GM19463 (cell line): Measurements from ENCODE around the gene SORCS2.

ENCODE experiments used
- ATAC-seq: cut with Tn5 transposase; IDR thresholded peaks from one replicate; pipeline ENCODE4 v1.9.1; 2021; ENCODE audit warnings: mild to moderate bottlenecking, moderate library complexity; ENCODE audit not compliant: unreplicated experiment

SORCS2 gene

DNA sequence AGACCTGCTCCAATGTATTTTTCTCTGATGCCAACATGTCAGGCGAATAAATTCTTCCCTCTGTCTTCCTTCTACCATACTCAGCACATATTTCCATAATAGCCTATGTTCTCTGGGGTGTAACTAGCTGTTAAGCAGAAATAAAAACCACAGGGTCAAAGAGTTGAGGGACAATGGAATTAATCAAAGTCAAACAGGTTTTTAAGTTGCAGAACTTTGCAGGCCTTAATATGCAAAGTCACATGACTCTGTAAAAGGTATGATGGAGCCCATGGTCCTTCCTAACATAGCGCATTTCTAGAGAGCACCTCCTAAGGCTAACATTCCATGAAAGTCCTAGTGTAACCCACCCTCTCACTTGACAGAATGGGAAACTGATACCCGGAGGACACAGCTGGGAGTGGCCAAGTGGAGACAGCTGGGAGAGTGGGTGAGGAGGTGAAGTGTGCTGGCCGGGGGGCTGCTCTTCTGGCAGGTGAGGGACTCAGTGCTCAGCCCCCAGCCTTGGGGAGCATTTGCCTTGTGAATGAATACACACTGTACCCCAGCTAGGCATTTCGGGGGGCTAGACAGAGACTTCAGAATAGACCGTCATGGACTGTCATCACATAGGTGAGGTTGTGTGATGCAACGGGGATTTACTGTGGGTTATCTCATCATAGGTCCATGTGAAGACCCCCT lies 8.4 kb upstream of the SORCS2 start:
- no peak for ATAC-seq

DNA sequence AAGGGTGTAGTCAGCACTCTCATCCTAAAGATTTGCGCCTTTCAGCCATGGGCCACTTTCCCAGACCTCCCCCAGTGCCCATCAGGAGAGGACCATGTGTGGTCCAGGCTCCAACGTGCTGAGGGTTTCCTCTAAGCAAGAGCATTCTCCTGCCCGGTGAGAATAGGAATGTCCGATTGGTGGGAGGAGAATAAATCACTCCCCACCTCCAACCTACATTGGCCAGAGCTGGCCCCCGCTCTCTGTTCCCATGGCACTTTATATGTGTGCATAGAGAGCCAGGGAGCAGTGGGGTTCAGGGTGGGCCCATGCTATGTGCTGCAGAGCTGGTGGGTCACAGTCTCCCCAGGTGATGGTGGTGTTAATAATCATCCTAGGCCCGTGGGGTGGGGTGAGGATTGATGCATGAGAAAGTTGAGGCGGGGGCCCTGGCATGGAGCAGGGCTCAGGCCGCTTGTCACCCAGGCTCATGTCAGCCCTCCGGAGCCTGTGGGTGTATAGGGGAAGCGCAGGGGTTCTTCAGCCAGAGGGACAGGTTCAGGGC lies 6.8 kb upstream of the SORCS2 start:
- no peak for ATAC-seq

DNA sequence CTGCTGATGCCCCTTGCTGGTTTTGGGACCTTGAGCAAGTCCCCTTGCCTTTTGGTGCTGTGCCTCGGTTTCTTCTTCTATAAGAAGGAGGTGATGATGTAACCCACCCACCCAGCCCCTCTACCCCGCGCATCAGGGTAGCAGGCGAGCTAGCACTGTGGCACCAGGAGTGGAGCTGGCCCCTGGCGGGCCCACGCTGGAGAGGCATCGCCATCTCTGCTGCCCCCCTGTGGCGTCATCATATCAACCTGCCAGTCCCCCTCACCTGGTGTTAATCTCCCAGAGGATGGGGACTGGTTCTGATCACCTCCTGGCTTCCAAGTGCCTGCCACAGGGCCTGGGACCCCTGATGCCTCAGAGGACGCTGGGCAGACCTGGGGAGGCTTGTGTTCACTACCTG lies 6.3 kb upstream of the SORCS2 start:
- ATAC-seq, result no peak

DNA sequence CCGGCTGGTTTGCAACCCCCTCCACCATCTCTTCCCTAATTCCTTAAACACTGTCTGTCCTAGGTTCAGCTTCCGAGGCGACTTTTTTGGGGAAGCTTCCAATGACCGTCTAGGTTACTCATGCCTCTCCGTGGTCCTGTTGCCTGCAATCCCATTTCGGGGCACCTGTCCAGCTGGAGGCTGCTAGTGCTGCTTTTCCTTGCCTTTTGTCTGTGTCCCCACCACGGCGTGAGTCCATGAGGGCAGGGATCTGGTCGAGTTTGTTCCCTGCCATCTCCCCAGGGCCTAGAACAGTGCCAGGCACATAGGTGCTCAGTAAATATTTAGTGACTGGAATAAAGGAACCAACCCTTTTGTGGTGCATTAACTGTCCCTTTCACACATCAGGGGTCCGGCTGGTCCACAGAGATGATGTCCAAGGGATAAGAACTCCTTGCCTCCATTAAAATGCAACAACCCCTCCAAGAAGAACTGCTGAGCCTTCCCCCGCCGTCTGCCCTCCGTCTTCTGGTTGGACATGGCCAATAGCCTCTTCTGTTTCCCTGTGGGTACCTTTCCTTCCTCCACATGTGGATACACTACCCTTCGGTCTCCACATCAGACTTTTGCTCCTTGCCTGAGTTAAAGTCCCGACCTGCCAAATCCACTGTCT lies 5.7 kb upstream of the SORCS2 start:
- no peak for ATAC-seq

DNA sequence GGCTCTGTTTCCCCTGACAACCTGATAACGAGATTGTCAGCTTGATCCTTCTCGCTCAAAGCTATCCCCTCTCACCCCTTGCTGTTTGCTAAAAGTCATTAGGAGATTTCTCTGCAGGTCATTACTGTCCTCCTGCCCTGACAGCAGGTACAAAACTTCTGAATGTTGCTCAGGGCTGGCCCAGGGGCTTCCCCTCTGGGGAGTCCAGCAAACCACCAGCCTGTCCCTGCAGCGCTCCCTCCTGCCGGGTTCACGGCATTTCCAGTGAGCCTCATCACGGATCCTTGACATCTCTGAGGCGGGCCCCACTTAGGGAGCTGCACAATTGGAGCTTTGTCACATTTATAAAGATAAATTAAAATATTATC lies 5.2 kb upstream of the SORCS2 start:
- ATAC-seq, result no peak

DNA sequence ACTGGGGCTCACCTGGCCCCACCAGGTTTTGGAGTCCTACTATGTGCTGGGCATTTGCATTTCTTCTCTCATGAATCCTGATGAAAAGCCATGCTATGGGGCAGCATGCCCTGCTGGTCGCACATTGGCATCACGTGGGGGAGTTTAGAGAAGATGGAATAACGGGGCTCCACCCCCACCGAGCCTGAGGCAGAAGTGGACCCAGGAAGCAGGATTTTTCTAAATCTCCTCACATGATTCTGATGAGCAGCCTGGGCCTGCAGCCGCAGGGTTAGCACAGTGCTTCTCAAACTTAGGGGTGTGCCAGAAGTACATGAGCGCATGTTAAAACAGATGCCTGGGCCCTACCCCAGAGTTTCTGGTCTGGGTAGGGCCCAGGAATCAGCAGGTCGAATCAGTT lies 4.6 kb upstream of the SORCS2 start:
- no peak for ATAC-seq

DNA sequence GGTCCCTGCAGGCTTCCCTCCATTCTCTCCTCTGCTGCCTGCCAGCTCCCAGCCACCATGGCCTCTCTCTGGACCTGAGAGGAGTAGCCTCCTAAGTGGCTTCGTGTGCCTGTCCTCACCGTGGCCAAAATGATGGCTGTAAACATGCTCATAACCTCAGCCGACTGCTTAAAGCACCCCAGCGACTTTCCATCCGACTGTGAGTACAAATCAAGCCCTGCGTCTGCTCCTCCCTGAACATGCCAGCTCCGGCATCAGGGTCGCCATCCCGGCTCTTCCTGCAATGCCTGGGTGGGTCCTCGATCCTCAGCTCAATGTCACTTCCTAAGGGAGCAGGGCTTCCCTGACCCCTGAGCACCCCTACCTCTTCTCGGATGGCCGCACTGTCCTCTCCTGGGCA lies 3.3 kb upstream of the SORCS2 start:
- ATAC-seq, result no peak

DNA sequence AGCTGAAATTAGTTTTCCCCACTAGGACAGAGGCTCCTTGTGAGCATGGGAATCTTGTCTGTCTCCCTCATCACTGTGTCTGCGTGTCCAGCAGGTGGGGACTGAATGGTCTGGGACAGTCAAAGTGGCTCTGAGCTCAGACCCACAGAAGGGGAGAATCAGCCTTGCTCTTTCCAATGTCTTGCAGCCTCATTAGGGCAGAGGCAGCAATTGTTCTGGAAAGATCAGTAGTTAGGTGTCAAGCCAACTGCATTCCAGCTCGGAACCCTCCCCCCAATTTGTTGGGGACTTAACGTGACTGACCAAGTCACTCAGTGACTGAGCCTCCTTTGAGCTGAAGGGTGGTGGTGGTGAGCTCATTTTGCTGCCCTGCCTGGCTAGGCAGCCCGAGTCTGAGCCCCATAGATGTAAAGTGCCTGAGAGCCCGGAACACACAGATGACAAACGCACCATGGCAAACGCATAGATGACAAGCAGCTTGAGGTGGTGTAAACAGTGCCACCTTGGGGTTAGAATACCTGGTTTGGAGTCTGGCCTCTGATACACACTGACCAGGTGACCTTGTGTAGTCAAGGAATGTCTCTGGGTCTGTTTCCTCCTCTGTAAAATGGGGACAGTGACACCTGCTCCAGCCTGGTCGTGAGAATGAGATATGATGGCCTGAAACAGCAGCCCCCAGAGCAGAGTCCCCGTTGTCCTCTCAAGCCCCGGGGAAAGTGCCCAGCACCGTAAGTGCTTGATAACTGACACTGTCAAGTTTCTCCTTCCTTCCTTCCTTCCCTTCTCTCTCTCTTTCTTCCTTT lies 2.7 kb upstream of the SORCS2 start:
- no peak for ATAC-seq

DNA sequence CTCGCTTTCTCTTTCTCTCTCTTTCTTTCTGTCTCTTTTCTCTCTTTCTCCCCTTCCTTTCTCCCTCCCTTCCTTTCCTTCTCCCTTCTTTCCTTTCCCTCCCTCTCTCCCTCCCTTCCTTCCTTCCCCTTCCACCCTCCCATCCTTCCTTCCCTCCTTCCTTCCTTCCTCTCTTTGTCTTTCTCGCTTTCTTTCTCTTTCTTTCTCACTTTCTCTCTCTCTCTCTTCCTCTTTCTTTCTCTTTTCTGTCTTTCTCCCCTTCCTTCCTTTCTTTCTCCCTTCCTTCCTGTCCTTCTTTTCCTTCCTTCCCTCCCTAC lies 2.1 kb upstream of the SORCS2 start:
- ATAC-seq, result no peak

DNA sequence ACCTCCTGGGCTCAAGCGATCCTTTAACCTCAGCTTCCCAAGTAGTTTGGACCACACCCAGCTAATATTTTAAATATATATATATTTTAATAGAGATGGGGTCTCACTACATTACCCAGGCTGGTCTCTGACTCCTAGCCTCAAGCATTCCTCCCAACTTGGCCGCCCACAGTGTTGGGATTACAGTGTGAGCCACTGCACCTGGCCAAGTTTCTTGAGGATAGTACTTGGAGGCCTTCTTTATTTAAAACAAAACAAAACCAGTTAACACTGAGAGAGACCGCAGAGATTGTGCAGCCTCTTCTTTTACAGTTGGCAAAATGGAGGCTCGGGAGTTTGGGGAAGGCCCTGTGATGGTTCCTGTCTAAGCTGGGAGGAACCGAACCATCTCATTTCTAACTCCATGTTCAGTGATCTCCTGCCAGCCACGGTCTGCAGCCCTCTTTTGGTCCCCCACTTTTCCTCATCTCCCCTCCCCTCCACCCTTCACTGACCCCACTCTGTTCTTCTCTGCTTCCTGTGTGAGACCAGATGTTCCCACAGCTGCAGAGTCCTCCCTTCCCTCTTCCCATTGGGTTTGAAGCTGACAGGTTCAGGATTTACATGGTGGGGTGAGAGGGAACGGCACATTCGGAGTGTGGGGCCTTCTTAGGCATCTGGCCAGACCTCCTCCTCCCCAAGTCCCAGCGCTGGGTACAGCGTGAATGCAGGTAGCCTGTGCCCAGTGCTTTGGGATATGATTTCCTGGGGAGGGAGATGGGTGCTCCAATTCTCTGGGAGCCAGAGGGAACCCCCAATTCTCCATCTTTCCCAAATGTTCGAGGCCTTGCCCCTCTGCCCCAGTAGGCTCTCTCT lies 1.4 kb upstream of the SORCS2 start:
- ATAC-seq, result no peak

DNA sequence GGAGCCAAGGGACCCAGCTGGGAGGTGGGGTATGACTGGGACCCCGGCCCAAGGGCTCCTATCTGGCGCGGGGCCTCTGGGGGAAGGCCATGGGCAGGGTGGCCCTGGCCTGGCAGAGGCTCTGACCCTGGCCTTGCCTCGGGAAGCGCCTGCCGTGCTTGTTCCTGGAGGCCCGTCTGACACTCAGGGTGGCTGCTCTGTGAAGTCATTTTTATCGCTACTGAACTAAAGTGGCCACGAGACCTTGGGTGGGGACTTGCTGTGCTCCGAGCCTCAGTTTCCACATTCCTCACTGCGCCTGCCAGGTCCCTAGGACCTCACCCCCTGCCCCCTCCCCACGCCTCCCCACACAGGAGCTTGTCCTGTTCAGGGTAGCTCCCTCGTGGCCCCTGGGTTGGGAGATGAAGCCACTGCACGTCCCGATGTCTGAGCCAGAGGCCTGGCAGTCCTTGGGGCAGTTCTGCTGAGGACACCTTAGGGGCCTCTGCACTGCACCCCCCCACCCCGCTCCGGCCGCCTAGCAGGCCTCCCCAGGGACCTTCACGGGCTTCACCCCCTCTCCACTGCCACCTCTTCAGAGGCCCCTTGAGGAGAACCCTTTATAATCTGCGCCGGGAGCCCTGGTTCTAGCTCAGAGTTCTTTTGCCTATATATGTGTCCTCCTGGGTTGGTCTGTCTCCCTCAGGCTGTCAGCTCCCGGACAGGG lies 639 bp upstream of the SORCS2 start:
- ATAC-seq, result no peak

DNA sequence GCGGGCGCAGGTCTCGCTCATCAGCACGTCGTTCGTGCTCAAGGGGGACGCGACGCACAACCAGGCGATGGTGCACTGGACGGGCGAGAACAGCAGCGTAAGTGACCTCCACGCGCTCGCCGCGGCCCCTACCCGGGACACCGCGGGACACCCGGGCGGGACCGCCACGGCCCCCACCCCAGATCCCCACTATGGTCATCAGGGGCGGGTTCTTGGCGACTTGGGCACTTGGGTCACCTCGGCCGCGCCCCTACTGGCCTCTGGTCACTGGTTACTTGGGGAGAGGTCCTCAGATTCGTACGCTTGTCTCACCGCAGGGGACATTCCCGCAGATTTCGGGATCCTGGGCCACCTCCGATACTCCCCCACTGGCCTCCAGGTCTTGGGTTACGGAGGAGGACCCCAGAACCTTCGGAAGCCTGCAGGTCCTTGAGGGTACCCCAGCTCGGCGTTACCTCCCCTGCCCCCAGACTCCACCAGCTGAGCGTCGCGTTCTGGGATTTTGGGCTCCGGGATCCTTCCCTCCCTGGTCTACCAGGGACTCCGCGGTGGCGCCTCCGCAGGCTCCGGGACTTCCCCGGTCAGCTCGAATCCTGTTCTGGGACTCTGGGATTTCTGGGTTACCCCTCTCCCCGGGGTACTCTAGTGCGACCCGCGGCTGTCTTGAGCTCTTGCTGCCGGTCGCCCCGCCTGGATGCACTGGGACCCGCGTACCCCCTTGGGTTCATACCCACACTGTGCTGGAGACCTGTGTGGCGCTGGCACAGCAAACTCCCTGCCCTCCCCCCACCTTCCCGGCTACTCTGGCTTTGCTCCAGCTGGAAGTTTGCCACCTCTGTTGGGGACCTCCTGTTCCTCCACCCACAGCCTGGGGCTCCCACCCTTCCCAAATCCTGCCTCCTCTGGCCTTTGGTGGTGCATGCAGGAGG lies 956 bp downstream of the SORCS2 start:
- ATAC-seq, result no peak

DNA sequence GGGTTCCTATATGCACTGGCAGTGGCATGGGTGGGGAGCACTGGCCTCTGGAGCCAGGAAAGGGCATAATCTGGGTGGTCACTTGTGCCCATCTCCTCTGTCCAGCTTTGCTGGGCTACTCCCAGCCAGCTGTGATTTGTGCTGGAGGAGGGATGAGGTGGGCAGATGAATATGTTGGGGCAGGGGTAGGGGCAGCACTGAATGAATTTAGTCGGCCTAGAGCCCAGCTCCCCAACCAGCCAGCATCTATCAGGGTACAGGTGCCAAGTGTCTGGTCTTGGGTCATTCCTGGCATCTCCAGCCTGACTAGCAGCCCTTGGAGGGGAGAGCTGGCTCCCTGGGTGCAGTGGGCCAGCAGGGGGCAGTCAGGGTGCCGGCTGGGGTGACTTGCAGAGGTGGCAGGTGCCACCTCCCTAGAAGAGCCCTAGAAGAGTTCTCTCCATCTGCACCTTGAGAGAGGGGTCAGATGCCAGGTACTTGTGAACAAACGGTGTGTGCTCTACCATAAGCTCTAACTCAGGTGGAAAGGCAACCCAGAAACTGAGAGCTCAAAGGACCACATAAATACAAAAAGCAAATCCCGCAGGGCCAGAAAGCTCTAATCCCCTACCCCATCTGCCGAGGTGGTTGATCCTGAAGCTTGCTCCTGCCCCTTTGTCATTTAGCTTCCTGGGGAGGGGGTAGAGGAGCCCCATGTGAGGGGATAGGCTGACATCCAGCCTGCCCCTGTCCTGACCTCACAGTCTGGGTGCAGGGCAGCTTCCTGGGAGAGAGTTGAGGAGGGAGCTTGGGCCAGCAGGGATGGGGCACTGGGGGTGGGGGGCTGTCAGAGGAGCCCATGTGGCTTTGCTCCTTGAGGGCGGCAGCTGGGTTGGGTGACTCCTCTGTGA lies 2.2 kb downstream of the SORCS2 start:
- ATAC-seq, result no peak

DNA sequence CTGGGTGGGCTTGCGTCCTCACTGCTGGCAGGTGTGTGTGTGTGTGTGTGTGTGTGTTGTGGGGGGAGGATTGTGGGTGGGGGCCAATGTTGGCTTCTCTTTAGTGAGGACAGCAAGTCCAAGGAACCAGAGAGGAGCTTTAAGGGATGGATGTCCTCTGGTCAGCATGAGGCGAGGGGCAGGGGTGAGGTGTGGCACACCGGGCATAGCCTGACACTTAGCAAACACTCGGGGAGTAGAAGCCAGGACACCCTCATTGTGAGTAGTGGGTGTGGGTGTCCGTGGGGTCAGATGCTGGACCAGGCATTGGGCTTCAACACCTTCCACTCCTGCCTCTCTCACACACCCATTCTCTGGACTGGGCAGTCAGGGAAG lies 2.8 kb downstream of the SORCS2 start:
- ATAC-seq, result no peak

DNA sequence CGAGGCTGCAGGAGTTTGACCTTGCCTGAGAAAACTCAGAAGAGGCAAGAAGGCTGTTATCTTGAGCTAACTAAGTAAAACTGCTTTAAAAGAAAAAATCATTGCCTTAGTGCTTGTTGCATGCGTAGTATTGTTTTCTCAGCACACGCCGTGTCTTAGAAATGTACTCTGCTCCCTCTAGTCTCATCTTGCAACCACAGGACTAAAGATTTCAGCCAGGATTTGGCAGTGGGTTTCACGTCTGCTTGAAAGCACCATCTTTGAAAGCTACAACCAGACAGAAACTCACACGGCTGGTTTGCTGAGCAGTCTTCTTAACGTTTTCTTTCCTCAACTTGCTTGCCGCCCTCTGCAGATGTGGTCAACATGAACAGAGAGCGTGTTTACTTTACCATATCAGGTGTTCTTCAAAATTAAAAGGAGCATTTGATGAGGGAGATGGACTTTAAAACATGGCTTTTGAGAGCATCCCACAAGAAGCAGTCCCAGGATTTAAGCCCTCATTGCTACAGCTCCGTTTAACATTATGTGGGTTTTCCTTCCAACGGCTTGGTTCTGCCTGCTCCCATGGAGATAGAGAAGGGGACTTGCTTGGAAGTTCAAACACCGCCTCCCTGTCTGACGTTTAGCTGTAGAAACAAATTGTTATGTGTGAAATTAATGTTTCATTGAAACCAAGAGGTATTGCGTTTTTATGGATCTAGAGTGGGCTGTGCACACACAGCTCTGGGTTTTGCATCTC lies 3.4 kb downstream of the SORCS2 start:
- no peak for ATAC-seq

DNA sequence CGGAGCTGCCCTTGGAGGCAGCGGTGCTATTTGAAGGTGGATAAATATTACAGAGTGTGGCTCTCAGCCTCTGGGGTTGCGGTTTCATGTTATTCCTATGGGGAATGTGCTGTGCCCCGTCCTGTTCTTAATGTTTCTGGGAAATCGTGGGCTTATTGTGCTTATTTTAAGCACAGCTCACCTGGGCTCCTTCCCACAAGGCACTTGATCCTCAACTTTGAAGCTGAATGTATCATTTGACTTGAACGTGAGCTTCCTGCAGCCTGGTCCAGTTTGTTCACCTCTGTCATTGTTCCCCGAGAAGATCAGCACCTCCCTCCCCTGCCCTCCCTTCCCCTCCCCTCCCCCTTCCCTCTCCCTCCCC lies 3.9 kb downstream of the SORCS2 start:
- ATAC-seq, result no peak

DNA sequence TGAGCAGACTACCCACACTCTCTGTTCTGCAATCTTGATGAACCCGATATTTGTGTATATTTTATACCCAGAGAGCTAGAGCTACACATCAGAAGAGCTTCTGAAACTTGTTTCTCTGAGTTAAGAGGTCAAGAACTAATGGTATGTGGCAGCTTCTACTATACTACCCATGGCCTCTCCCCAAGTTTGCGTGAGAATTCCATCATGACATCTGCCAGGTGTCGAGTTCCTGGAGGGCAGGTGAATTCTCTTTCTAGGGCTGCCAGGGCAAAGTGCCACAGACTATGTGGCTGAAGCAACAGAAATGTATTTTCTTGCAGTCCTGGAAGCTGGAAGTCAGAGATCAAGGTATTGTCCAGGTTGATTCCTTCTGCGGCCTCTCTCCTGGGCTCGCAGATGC lies 4.4 kb downstream of the SORCS2 start:
- ATAC-seq, result no peak

DNA sequence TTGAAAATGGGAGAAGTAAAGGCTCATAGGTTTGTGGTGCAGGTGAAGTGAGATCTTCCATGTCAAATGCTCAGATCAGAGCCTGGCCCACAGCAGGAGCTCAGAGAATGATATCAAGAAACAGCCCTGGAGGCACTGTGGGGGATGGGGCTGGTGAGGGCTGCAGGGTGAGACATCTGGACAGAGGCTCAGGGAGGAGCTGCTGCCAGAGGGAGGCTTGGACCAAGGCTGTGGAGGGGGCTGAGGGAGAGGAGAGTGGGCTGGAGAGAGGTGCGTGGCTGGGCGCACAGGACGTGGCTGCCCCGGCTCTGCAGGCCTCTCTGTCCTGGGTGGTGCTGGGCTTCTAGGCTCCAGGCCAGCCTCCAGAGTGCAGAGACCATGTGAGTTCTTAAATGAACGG lies 5.6 kb downstream of the SORCS2 start:
- no peak for ATAC-seq
